HG03378 (cell line): ENCODE measurements around the gene ZNF124.

ENCODE experiments used
- ATAC-seq: cut with Tn5 transposase; IDR thresholded peaks from one replicate; pipeline ENCODE4 v1.9.1; 2021; ENCODE audit warnings: mild to moderate bottlenecking, moderate library complexity; ENCODE audit not compliant: unreplicated experiment

The ZNF124 gene

DNA sequence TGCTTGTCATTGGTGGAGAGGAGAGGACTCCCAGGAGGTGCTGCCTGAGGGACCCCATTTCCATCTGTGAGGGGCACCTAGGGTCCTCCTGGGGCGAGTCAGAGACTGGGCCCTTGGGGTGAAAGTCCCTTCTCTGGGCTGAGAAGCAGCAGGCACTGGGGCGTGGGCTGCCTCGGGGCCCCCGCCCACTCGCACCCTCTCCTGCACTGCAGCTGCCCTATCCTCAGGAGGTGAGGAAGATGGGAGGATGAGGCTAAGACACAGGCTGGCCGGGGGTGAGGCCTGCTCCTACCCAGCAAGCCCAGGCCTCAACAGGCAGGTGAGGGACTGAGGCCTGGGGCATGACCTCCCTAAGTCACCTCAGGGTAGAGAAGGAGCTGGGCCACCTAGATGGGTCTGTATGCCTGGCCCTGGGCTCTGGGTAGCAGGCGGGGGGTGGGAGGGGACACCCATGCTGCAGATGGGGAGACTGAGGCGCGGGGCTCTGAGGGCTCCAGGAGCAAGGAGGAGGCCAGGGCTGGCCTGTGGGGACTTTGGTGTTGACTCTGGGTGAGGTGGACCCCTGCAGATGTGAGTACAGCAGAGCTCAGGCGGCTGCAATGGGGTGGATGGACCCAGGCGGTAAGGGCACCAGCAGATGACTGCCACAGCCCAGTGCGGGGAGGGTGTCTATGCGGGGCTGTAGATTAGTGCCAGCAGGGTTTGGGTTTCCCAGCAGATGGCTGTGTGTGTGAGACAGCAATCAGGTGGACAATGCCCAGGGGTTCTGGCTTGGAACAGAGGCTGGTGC is 57.3 kb downstream of the ZNF124 start:
- ATAC-seq, result no peak

DNA sequence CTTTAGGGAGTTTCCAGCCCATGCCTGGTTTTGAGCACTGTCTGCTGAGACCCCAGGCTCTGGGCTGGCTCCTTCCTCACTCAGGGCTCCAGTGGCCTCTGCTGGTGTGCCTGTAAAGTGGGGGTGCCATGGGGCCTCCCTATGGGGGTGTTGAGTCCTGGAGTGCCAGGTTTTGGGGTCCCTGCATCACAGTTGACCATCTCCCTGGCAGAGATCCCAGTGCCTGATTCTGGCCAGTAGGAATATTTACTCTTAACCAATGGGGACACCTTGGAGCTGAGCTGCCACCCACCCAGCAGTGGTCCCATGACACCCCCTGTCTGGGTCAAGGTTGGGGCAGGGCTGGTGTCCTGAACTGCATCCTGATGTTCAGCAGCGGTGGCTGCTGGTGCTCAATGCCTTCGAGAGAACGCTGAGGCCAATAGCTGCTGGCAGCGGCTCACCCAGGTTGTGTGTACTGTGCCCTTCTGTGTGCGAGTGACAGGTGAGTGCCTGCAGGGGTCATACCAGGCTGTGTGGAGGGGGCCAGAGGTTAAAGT is 58.0 kb downstream of the ZNF124 start:
- ATAC-seq, result no peak

GRCh38 chr1:247113094-247113497 is 58.7 kb downstream of the ZNF124 start:
- ATAC-seq, result no peak

DNA sequence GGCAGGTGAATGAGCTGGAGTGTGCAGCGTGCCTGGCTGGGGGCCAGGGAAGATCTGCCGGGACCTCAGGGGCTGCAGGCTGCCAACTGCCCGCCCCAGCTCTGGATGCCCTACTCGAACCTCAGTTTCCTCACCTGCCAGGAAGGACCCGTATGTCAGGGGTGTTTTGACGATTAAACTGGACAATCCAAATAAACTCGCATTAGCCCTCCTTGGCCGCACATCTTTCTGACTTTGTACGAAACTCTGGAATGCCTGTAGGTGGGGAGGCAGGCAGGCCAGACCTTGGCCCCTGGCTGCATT is 59.4 kb downstream of the ZNF124 start:
- no peak for ATAC-seq

DNA sequence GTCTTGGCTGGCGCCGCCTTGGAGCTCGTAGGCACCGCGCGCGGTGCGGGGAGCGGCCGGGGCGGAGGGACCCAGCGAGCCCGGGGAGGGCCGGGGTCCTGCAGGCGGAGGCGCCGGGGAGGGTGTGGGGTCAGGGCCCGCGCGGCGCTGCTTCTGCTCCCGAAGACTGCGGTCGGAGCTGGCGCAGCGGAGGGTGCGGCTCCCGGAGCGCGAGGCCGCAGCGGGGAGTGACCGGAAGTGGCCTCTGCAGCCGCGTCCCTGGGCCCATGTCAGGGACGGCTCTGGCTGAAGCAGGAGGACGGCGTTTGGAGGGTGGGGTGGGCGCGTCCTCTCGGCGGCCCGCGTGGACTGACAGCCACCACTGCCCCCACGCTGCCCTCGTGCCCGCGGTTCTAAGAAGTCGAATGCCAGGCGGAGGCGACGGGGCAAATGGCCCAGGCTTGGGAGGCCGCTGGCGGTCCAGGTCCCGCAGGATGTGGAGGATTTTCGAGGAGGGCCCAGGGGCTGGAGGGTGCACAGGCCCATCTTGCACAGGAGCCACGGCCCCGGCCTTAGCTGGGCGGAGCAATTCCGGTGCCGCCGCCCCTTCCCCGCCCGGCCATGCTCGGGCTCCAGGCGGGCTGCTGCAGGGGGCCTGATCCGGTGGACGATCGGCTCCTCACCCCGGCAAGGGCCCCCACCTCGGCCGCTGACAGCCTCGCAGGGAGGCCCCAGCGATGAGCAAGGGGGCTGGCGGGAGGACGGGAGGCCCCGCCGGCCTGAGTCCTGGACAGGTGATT is 59.9 kb downstream of the ZNF124 start:
- ATAC-seq, result no peak

DNA sequence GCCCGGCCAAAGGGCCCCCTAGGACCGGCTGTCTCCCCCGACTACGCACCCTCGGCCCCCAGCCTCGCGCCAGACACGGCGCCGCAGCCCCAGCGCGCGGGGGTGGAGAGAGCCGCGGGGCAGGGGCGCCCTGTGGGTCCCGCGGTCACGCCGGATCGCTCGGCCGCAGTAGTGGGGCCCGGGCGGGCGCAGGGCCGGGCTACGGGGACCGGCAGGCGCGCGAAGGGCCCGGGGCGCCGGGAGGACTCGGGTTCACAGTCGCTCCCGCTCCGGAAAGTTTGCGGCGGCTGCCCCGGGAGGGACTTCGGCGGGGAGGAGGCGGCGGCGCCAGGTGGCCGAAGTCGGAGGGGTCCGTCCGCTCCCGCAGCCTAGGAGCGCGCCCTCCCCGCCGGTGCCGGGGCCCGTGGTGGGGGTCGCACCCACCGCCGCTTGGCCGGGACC is 60.5 kb downstream of the ZNF124 start:
- no peak for ATAC-seq

DNA sequence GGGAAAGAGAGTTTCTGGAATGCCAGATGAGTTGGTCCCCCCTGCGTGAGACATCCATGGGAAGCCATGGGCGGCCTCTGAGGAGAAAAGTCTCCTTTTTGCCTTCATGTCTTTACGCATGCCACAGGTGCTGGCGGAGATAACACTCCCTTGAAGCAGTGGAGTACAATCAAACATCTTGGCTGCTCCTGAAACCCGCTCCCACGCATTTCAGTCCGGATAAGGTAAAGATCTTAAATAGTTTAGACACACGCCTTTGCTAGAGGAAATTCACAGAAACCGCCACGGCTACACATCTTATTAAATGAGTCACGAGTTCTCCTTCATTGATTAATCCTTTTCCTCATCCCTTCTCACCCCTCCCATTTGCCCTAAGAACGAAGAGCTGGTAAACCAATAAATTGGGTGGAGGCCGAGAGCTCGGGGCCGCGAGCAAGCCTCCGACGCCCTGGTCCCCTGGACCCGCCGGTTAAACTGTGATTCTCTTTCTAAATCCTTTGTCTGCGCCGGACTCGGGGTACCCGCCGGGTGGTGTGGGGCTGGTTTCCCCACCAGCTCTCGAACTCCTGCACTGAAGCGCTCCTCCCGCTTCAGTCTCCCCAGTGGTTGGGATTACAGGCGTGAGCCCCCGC is 61.1 kb downstream of the ZNF124 start:
- no peak for ATAC-seq

DNA sequence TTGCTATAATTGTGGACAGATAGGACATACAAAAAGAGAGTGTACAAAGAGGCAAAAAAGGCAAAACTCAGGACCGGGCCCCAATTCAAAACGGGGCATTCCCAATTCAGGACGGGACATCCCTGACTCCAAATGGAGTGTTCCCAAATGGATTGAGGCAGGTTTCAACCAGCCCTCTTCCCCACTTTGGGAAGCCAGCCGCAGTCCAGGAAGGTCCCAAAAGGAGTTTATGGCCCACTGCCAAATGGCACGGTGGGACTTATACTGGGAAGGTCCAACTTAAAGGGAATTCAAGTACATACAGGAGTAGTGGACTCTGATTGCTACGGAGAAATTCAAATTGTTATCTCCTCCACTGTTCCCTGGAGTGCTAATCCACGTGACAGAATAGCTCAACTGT is 64.1 kb downstream of the ZNF124 start:
- ATAC-seq, result no peak

- ATAC-seq, result no peak
Observed at GRCh38 chr1:247105966-247106365, 65.9 kb downstream of the ZNF124 start.
